Heart left ventricle (tissue), 13 donors: ENCODE results near the gene SEPTIN7.

Experiments
- CTCF ChIP-seq, 12 donors: fragments of 200-600 bp; sonication (generic) in 4 of 12; IDR thresholded peaks; one replicate each; pipeline versions ENCODE4 v1.5.0 to v1.8.0; 2018 to 2022; ENCODE audit warnings: antibody characterized with exemption in 12 of 12, mild to moderate bottlenecking in 5 of 12
- POLR2A ChIP-seq, 2 donors: fragments of 450-650 bp; IDR thresholded peaks; one replicate each; pipeline ENCODE4 v1.6.1; 2017; ENCODE audit warnings: antibody characterized with exemption in 2 of 2, mild to moderate bottlenecking in 2 of 2, moderate library complexity in 2 of 2
- donor health status: ischemic (EF 13 %, LVEDD 7.1; RV severe dilation, severe dysfunction).
- donor health status: DM: no; HTN: yes; CAD: no.
- donor health status: DM: no; HTN: no; CAD: no.
- donor health status: ischemic (EF 25% LVEDD 6.9; RV normal size, moderate dysfunction).
- donor health status: ischemic (EF 25% LVEDD 5.7; RV mildly dilated, moderate dysfunction).
- donor health status: ischemic (EF 35%, LVEDD 5.7; RV mildly dilated, moderate dysfunction).
- donor health status: nonischemic (EF 11% LVEDD 7.7; RV severe dilation, severe dysfunction).
- donor health status: DM: yes; HTN: yes; CAD: no.
- donor health status: PGD.
- donor health status: ischemic (EF 29% LVEDD 5.4; RV normal size, mild dysfunction).
- donor health status: nonischemic (EF 23%, LVEDD 6.1; RV moderate dilation, normal function).

GRCh38 chr7:35771776-35772175, 29.1 kb upstream of the SEPTIN7 start:
- TF ChIP-seq CTCF (IDR thresholded peaks at IDR 0.05) (no peak), POLR2A (IDR thresholded peaks at IDR 0.05) (no peak)
